Kasumi-1 (cell line): ENCODE results near the gene AKAP9.
"Not testable (repeated sequence)": the region's sequence is repeated elsewhere in the genome, so short reads cannot be mapped to it uniquely, and the experiment has no call there.

Experiments
- DNase-seq, 2 experiments: peaks; one replicate each; lab custom pipeline; 2025; lab: John Stamatoyannopoulos, UW

Gene AKAP9

DNA sequence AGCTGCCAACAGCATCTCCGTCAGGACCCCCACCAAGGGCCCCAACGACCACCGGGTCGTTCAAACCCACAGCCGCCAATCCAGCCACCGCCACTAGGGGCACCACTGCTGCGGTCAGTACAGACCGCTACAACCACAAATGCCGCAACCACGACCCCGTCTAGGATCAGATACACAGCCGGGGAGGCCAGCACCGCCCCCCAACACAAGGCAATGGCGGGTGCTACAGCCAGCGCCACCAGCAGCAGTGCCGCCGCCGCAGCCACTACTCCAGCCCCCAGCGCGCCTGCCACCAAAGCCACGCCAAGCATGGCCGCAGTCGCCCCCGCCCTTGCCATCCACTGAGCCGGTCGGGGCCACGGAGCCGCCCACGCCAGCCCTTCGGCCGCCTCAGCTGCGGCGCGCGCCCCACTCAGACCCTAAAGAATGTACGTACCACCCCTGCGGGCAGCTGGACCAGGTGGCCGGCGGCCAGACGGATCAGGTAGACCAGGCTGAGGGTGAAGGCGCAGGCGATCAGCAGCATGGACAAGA is 193.1 kb downstream of the AKAP9 start:
- peak in 1 of 2 experiments; percentile 21 for DNase-seq

DNA sequence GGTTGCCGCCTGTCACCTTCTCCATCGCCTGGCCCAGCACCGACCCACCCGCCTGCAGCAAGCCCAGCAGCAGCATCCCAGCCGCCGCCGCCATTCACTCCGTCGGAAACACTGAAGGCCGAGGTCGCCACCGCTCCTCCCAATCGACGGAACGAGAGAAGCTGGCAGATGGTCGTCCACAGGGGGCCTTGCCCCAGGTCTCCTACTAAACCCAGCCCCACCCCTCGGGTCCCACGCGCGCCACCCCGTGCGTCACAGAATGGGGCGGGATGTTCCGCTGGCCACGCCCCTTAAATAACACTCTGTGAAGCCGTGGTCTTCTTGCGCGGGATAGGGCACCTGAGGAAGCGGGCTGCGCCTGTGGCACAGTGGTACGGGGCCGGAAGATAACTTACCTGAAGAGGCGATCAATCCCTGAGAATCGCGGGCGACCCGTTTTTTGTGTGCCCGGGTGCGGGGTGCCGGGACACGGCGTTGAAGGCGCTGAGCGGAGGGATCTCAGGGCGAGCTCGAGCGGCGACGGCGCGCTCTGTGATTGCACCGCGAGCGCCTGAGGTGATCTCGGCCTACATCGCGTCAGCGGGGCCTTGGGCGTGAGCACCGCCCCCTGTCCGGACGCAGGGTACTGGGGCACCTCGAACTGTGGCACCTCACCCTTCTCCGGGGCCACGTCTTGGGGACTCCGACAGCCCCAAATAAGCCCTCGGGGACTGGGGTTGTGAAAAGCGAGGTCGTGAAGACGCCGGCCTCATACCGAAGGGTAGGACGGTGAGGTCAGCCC is 193.8 kb downstream of the AKAP9 start, which contains the start of gene CYP51A1:
Gene CYP51A1 (minus strand): TSS at position 207 of the 781 bp plus-strand sequence. CDS start 113 bp downstream, at position 94.
- DNase-seq: peak; percentile 85 to 87

DNA sequence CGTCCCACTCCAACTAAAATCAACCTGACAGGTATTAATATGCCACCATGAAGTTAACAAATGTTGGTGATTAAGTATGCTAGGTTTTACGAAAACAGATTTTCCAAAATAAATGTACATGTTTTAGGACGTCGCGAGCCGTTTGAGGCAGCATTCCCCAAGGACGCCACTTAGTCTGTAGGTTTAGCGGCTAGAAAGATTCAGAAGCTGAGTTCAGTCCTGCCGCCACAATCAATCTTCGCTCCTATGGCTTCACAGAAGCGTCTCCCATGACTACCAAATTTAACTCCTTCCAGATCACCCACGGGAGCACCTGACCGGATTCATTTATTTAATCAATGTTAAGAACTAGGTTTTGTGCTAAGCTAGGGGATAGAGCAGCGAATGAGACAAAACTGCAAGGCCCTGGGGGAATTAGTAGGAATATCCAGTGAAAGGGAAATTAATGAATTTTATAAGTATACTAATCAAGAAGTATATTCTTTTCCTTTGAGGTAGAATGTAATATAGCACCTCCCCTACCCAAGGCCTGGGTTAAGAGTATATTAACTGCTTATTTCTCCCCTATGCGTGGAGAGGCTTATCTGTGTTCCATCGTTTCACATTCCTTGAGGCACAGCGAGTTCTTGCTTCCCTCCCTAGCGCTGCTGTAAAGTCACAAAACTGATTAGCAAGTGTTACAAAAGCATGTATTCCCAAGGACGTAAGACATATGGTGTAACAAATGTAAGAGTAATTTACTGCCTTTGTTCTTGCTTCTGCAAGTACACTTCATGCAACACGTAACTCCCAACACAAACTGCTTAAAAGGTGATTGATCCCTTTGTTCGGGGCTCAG is 194.6 kb downstream of the AKAP9 start:
- DNase-seq: peak; percentile 44 to 50

DNA sequence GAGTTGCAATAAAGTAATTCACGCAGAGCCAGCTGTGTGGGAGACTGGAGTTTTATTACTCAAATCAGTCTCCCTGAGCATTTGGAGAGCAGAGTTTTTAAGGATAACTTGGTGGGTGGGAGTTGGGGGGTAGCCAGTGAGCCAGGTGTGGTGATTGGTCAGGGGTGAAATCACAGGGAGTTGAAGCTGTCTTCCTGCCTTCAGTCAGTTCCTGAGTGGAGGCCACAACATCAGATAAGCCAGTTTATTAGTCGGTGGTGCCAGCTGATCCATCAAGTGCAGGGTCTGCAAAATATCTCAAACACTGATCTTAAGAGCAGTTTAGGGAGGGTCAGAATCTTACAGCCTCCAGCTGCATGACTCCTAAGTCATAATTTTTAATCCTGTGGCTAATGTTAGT is 196.9 kb downstream of the AKAP9 start:
- no peak for DNase-seq

DNA sequence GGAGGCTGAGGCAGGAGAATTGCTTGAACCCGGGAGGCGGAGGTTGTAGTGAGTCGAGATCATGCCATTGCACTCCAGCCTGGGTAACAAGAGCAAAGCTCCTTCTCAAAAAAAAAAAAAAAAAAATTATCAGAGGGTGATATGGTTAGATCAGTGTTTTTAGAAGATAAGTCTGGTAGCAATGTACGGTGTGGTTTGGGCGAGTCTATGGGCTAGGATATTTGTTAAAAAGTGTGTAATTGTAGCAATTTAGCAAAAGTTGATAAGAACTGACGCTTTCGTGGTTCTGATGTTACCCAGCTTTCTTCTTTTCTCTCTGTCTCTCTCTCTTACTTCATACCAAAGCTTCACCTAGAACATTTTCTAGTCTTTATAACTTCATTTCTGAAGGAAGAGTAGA is 200.5 kb downstream of the AKAP9 start:
- no peak for DNase-seq

DNA sequence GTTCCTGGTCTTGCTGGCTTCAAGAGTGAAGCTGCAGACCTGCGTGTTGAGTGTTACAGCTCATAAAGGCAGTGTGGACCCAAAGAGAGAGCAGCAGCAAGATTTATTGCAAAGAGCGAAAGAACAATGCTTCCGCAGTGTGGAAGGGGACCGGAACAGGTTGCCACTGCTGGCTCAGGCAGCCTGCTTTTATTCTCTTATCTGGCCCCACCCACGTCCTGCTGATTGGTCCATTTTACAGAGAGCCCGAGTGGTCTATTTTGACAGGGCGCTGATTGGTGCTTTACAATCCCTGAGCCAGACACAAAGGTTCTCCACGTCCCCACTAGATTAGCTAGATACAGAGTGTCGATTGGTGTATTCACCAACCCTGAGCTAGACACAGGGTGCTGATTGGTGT is 202.1 kb downstream of the AKAP9 start:
- DNase-seq: not testable (repeated sequence)

DNA sequence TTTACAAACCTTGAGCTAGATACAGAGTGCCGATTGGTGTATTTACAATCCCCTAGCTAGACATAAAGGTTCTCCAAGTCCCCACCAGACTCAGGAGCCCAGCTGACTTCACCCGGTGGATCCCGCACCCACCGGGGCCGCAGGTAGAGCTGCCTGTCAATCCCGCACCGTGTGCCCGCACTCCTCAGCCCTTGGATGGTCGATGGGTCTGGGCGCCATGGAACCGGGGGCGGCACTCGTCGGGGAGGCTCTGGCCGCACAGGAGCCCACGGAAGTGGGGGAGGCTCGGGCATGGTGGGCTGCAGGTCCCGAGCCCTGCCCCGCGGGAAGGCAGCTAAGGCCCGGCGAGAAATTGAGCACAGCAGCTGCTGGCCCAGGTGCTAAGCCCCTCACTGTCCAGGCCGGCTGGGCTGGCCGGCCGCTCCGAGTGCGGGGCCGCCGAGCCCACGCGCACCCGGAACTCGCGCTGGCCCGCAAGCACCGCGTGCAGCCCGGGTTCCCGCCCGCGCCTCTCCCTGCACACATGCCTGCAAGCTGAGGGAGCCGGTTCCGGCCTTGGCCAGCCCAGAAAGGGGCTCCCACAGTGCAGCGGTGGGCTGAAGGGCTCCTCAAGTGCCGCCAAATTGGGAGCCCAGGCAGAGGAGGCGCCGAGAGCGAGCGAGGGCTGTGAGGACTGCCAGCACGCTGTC is 202.7 kb downstream of the AKAP9 start:
- not testable (repeated sequence) for DNase-seq

DNA sequence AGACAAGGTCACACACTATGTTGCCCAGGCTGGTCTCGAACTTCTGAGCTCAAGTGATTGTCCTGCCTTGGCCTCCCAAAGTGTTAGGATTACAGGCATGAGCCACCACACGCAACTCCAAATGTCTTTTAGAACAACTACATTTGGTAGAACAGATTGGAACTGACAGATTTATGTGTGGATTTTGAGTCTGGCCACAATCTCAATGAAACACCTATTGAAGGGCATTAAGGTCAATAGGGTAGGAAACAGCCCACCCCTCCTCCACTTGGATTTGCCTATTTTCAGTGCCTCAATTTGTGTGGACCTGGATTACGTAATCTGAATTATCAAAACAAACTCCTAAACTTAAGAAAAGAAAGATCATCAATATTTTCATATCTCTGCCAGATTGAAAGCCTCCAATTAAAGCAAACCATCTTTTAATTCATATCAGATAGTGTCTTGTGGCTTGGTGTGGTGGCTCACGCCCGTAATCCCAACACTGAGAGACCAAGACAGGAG is 209.1 kb downstream of the AKAP9 start:
- no peak for DNase-seq

DNA sequence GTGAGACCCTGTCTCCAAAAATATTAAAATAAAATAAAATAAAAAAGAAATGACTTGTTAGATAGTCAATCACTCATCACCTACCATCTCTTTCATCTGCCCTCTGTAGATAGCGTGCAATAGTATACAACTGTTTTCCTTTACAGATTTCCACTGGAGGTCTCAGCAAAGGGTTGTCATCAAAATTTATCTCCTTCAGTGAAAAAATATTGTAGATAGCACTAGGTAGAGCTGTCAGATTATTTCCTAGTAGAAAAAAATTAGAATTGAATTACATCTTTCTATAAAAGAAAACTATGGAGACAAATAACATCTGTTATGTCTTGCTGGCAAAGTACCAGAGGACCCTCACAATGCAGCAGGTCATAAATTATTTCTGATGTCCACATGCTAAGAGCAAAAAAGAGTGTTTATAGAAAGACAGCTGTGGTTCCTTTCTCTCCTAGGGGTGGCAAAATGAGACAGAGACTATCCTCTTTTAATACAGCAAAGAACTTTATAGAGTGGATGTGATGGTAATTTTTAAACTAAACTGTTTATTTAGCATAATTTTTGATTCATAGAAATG is 209.9 kb downstream of the AKAP9 start:
- no peak for DNase-seq

DNA sequence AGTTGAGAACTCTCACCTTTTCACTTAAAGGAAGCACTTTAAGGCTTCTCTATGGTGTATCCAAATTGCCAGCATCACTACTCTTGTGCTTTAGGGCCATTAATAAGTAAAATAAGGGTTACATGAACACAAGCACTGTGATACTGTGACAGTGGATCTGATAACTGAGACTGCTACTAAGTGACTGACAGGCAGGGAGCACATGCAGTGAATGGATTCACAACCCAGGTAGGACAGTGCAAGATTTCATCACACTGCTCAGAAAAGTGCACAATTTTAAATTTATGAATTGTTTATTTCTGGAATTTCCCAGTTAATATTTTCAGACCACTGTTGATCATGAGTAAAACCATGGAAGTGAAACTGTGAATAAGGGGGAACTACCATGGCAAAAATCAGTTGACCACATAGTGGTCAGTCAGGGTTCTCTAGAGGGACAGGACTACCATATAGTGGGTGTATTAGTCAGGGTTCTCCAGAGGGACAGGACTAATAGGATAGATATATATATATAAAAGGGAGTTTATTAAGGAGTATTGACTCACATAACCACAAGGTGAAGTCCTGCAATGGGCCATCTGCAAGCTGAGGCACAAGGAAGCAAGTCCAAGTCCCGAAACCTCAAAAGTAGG is 214.6 kb downstream of the AKAP9 start:
- DNase-seq: no peak

DNA sequence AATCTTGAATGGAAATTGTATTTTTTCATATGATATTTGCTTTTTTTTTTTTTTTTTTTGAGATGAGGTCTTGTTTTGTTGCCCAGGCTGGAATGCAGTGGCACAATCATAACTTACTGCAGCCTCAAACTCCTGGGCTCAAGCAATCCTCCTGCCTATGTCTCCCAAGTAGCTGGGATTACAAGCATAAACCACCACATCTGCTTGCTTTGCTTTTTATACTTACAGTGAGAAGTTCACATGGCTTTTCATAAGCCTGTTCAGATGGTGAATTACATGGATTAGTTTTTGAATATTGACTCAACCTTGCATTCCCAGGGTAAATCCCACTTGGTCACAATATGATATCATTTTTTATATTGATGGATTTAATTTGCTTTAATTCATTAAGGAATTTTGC is 216.3 kb downstream of the AKAP9 start:
- no peak for DNase-seq

DNA sequence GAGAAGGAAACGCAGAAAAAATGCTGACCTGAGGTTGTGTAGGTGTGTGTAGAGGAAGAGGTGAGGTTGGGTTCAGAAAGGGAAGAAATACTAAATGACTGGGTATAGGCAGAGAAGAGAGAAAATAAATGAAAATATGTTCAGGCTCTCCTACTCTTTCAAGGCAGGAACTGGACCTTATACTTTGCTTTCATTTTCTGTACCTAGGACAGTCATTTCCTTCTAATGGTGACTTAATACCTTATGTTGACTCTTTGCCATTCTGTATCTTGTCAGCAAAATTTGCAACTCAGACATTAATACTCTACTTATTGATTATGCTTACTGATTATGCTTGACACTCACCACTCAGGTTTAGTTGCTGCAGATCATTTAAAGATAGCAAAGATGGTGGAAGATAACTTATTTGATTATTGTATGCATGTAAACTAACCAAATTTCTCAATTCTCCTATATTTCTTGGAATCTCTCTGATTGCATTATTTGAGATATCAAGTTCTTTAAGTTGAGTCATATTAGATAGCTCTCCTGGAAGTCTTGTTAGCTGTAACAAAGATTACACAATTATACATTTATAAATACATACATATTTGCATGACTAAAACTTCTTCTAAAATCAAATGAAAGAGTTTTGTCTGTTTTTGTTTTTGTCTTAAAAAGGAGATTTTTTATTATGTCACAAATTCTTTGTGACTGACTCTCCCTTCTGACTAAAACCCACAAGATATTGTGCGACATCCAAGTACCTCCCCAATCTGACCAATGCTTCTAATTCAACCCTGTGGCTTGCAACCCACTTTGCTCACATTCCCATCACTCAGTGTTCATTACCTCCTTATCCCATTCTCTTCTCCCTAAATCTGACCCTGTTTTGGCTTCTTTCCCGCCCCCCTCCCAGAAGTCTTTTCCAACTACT is 218.3 kb downstream of the AKAP9 start:
- DNase-seq: no peak
